ENCODE results near the gene TRRAP. TPM values are rescaled to one million over a fixed set of nuclear protein-coding genes. Genes with fewer than 3 reads are reported as not detected.

TRRAP gene
- total RNA-seq (2022; extraction: Qiagen RNA extraction; ENCODE audit: low read depth): 11.5 to 20.0 TPM (median 18.4 TPM) in 5 replicates

GRCh38 chr7:98878365-98879197 is at the start of gene TRRAP:
Gene TRRAP (plus strand): TSS chr7:98878532. CDS start chr7:98881151, 2,619 bp downstream.

GRCh38 chr7:98869597-98870120 is 8.7 kb upstream of the TRRAP start, which contains the start of gene TMEM130:
Gene TMEM130 (minus strand): TSS chr7:98870014. CDS start chr7:98869861, 153 bp downstream.

Other genes starting within 250 kb of the TRRAP start
- gene TMEM130, start 8.5 kb upstream of the TRRAP start, total RNA-seq (2022; extraction: Qiagen RNA extraction; ENCODE audit: low read depth): 0.31 to 1.0 TPM (median 0.49 TPM) in 5 replicates